Right atrium auricular region (tissue), 2 donors: ENCODE results near the gene UBE4B. TPM values are rescaled to one million over a fixed set of nuclear protein-coding genes. Genes with fewer than 3 reads are reported as not detected.

Experiments
- DNase-seq: peaks from one replicate; pipeline ENCODE4 v3.0.0-alpha.2; 2019; ENCODE audit warnings: low spot score
- H3K27ac ChIP-seq, 2 donors: fragments of 200-600 bp; sonication (generic); 1 replicate in 1 of 2; 2 replicates in 1 of 2; pipeline ENCODE4 v1.5.1; 2016 to 2019
- H3K27me3 ChIP-seq, 2 donors: fragments of 200-600 bp; sonication (generic); one replicate each; pipeline versions ENCODE4 v1.5.1 to v1.6.0; 2017 to 2019
- H3K36me3 ChIP-seq: fragments of 200-600 bp; sonication (generic); one replicate; pipeline ENCODE4 v1.5.1; 2016
- H3K4me1 ChIP-seq, 2 donors: fragments of 200-600 bp; sonication (generic); one replicate each; pipeline versions ENCODE4 v1.5.1 to v1.6.0; 2017 to 2019
- H3K4me3 ChIP-seq, 2 donors: fragments of 200-600 bp; sonication (generic); 1 replicate in 1 of 2; 2 replicates in 1 of 2; pipeline ENCODE4 v1.5.1; 2017 to 2019; ENCODE audit warnings: mild to moderate bottlenecking in 1 of 2, moderate library complexity in 1 of 2
- H3K9me3 ChIP-seq, 2 donors: fragments of 200-600 bp; sonication (generic); one replicate each; pipeline ENCODE4 v1.5.1; 2019
- total RNA-seq, 2 donors: library from RNA; depleted of rRNA; stranded (reverse); fragments of >200 nt; gene quantifications; one replicate each; pipeline ENCODE4 v1.1.0, GENCODE V29; 2016
- TF ChIP-seq, protein P1 (sequence below), 2 donors: fragments of 200-600 bp; sonication (generic); IDR thresholded peaks; one replicate each; pipeline ENCODE4 v1.5.1; 2019; ENCODE audit warnings: antibody characterized with exemption in 2 of 2

Gene UBE4B
- total RNA-seq, 2 donors from 2014 or later, result 50.2 to 71.3 TPM

DNA sequence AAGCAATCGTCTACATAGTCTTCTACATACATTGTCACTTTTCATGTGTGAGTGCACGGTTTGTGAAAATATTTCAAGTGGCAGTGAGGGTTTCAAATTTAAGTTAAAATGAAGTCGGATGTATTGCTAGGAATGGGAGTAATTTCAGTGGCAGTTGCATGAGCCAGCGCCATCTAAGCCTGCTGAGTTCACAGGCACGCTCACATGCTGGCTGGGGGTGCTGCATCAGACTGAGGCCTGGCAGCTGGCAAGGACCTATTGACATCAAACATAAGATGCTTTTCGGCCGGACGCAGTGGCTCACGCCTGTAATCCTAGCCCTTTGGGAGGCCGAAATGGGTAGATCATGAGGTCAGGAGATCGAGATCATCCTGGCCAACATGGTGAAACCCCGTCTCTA, 80.7 kb downstream of the UBE4B start:
- Histone ChIP-seq H3K27me3 (no peaks in the 10 kb centered on the region), H3K4me1 (peaks cover 0 to 15% of the 10 kb centered on the region in 2 donors), H3K9me3 (no peaks in the 10 kb centered on the region), H3K4me3 (no peak overlapping the region), H3K36me3 (peaks cover 14% of the 10 kb centered on the region), H3K27ac (no peak overlapping the region)
- no peak for DNase-seq
- TF ChIP-seq, protein P1, sequence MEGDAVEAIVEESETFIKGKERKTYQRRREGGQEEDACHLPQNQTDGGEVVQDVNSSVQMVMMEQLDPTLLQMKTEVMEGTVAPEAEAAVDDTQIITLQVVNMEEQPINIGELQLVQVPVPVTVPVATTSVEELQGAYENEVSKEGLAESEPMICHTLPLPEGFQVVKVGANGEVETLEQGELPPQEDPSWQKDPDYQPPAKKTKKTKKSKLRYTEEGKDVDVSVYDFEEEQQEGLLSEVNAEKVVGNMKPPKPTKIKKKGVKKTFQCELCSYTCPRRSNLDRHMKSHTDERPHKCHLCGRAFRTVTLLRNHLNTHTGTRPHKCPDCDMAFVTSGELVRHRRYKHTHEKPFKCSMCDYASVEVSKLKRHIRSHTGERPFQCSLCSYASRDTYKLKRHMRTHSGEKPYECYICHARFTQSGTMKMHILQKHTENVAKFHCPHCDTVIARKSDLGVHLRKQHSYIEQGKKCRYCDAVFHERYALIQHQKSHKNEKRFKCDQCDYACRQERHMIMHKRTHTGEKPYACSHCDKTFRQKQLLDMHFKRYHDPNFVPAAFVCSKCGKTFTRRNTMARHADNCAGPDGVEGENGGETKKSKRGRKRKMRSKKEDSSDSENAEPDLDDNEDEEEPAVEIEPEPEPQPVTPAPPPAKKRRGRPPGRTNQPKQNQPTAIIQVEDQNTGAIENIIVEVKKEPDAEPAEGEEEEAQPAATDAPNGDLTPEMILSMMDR (IDR thresholded peaks at IDR 0.05), result no peak

DNA sequence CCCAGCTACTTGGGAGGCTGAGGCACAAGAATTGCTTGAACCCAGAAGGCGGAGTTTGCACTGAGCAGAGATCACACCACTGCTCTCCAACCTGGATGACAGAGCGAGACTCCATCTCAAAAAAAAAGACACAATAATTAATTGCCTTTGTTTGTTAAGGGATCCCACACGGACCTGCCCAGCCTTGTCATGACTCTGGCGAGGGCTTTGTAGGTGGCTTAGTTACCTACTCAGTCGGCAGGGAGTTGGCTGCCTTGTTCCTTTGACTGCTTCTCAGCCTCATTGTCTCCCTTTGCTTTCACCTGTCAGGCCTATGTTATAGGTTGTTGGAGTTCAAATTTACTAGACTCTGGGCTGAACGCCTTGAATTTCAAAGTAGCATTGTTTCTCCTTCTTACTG, 82.0 kb downstream of the UBE4B start:
- DNase-seq, result no peak
- Histone ChIP-seq H3K36me3 (peaks cover 20% of the 10 kb centered on the region), H3K4me1 (peaks cover 0 to 2% of the 10 kb centered on the region in 2 donors), H3K27ac (no peak overlapping the region), H3K4me3 (no peak overlapping the region), H3K27me3 (no peaks in the 10 kb centered on the region), H3K9me3 (no peaks in the 10 kb centered on the region)
- TF ChIP-seq, protein P1 (IDR thresholded peaks at IDR 0.05), result no peak

DNA sequence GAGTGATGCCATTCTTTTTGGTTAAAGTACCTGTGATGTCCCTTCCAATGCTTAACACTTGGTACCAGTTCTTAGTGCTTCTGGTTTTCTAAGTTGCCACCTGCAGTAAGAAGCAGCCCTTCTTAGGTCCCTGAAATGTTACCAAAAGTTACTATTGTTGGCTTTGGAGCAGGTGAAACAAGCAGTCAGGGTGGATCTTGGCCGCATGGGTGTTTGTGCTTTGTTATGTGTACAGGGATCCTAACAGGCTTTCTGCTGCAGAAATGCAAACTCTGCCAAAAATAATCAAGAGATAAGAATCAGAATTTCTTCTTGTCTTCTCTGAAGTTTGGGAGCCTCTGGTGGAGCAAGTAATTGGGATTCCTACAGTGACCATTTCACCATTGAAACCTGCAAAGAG, 84.4 kb downstream of the UBE4B start:
- no peak for DNase-seq
- Histone ChIP-seq H3K36me3 (peaks cover 42% of the 10 kb centered on the region), H3K27ac (no peak overlapping the region), H3K4me1 (no peaks in the 10 kb centered on the region), H3K9me3 (no peaks in the 10 kb centered on the region), H3K27me3 (no peaks in the 10 kb centered on the region), H3K4me3 (no peak overlapping the region)
- TF ChIP-seq, protein P1 (IDR thresholded peaks at IDR 0.05), result no peak

DNA sequence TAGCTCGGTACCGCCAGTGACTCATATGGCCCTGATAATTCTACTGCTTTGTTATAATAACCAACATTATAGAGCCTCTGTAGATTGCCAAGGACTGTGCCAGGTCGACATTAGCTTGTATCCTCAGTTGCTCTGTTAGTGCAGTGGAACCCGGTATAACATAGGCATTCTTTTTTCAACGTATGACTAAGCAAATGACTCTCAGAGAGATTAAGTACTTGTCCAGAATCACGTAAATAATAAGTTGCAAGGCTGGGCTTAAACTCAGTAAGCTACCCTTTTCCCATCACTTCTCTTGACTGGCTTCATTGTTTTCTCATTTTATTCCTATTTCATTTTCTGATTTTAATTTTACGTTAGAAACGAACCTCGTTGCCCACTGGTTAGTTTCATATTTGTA, 85.1 kb downstream of the UBE4B start:
- no peak for DNase-seq
- Histone ChIP-seq H3K4me3 (no peak overlapping the region), H3K27me3 (no peaks in the 10 kb centered on the region), H3K9me3 (no peaks in the 10 kb centered on the region), H3K27ac (no peak overlapping the region), H3K4me1 (no peaks in the 10 kb centered on the region), H3K36me3 (peaks cover 46% of the 10 kb centered on the region)
- TF ChIP-seq, protein P1 (IDR thresholded peaks at IDR 0.05), result no peak

DNA sequence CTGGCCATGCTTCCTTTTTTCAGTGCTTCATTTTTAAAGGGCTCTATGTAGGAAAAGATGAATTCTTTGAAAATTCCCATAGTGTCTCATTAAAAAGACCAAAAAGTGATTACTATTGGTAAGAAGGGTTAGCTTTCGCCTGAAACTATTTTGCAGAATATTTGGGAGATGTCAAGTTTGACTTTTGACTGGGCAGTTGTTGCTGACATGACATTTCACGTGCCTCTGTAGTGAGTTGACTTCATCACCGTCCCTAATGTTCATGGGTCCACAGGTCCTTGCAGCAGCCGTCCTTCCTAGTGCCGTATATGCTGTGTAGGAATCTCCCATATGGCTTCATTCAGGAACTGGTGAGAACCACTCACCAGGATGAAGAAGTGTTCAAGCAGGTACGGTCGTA, 88.9 kb downstream of the UBE4B start:
- Histone ChIP-seq H3K36me3 (peaks cover 53% of the 10 kb centered on the region), H3K27me3 (no peaks in the 10 kb centered on the region), H3K27ac (no peak overlapping the region), H3K4me1 (no peaks in the 10 kb centered on the region), H3K4me3 (no peak overlapping the region), H3K9me3 (no peaks in the 10 kb centered on the region)
- DNase-seq, result no peak
- TF ChIP-seq, protein P1 (IDR thresholded peaks at IDR 0.05), result no peak

DNA sequence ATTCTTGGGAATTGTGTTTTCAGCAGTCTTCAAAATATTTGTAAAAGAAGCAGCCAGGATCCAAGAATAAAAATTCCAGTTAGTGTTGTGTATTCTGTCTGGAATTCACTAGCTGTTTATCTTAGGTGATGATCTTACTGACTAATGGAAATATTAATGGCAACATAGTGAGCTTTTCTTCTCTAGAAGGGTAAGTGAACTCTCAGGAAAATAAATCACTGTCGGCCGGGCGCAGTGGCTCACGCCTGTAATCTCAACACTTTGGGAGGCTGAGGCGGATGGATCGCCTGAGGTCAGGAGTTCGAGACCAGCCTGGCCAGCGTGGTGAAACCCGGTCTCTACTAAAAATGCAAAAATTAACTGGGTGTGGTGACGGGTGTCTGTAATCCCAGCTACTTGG, 90.2 kb downstream of the UBE4B start:
- Histone ChIP-seq H3K4me1 (no peaks in the 10 kb centered on the region), H3K4me3 (no peak overlapping the region), H3K9me3 (no peaks in the 10 kb centered on the region), H3K27me3 (no peaks in the 10 kb centered on the region), H3K36me3 (peaks cover 52% of the 10 kb centered on the region), H3K27ac (no peak overlapping the region)
- TF ChIP-seq, protein P1 (IDR thresholded peaks at IDR 0.05), result no peak
- DNase-seq, result no peak
